ENCODE data around the gene AGRP.

Gene AGRP

GRCh38 chr16:67441907-67442306 is 41.4 kb downstream of the AGRP start:
- Histone ChIP-seq H3K9me3 (ENCODE audit: control insufficient read depth in 5 of 5, low read length in 5 of 5) (no peaks in the 10 kb centered on the region), H3K4me1 (ENCODE audit: control insufficient read depth in 5 of 5, insufficient read depth in 5 of 5, low read length in 5 of 5) (peaks cover 17 to 58% (median 48%) of the 10 kb centered on the region in 5 donors), H3K36me3 (ENCODE audit: control insufficient read depth in 5 of 5, insufficient read depth in 5 of 5, low read length in 5 of 5) (peaks cover 0 to 87% (median 53%) of the 10 kb centered on the region in 5 donors), H3K9ac (ENCODE audit: low read length in 5 of 5) (no peak overlapping the region), H3K4me3 (ENCODE audit: low read depth in 1 of 5, low read length in 5 of 5) (no peak overlapping the region), H3K27ac (ENCODE audit: low read depth, low read length) (no peak overlapping the region), H3K27me3 (ENCODE audit: control insufficient read depth in 5 of 5, insufficient read depth in 4 of 5, low read length in 5 of 5) (no peaks in the 10 kb centered on the region)

GRCh38 chr16:67441271-67441753 is 42.0 kb downstream of the AGRP start:
- Histone ChIP-seq H3K27ac (ENCODE audit: low read depth, low read length) (no peak overlapping the region), H3K27me3 (ENCODE audit: control insufficient read depth in 5 of 5, insufficient read depth in 4 of 5, low read length in 5 of 5) (no peaks in the 10 kb centered on the region), H3K36me3 (ENCODE audit: control insufficient read depth in 5 of 5, insufficient read depth in 5 of 5, low read length in 5 of 5) (peaks cover 0 to 89% (median 58%) of the 10 kb centered on the region in 5 donors), H3K9ac (ENCODE audit: low read length in 5 of 5) (no peak overlapping the region), H3K4me1 (ENCODE audit: control insufficient read depth in 5 of 5, insufficient read depth in 5 of 5, low read length in 5 of 5) (peaks cover 13 to 52% (median 42%) of the 10 kb centered on the region in 5 donors), H3K4me3 (ENCODE audit: low read depth in 1 of 5, low read length in 5 of 5) (no peak overlapping the region), H3K9me3 (ENCODE audit: control insufficient read depth in 5 of 5, low read length in 5 of 5) (no peaks in the 10 kb centered on the region)

GRCh38 chr16:67438824-67439393 is 44.4 kb downstream of the AGRP start:
- H3K9me3 ChIP-seq (ENCODE audit: control insufficient read depth in 5 of 5, low read length in 5 of 5), result no peaks in the 10 kb centered on the region
- peaks cover 6 to 35% (median 22%) of the 10 kb centered on the region in 5 donors for H3K4me1 ChIP-seq (ENCODE audit: control insufficient read depth in 5 of 5, insufficient read depth in 5 of 5, low read length in 5 of 5)
- H3K27me3 ChIP-seq (ENCODE audit: control insufficient read depth in 5 of 5, insufficient read depth in 4 of 5, low read length in 5 of 5), result no peaks in the 10 kb centered on the region
- peaks cover 0 to 76% (median 54%) of the 10 kb centered on the region in 5 donors for H3K36me3 ChIP-seq (ENCODE audit: control insufficient read depth in 5 of 5, insufficient read depth in 5 of 5, low read length in 5 of 5)
- H3K27ac ChIP-seq (ENCODE audit: low read depth, low read length), result no peak overlapping the region
- no peak overlapping the region for H3K9ac ChIP-seq (ENCODE audit: low read length in 5 of 5)
- H3K4me3 ChIP-seq (ENCODE audit: low read depth in 1 of 5, low read length in 5 of 5), result no peak overlapping the region

GRCh38 chr16:67438098-67438791 is 45.1 kb downstream of the AGRP start:
- Histone ChIP-seq H3K36me3 (ENCODE audit: control insufficient read depth in 5 of 5, insufficient read depth in 5 of 5, low read length in 5 of 5) (peaks cover 0 to 71% (median 51%) of the 10 kb centered on the region in 5 donors), H3K4me1 (ENCODE audit: control insufficient read depth in 5 of 5, insufficient read depth in 5 of 5, low read length in 5 of 5) (peaks cover 4 to 28% (median 15%) of the 10 kb centered on the region in 5 donors)

GRCh38 chr16:67437513-67437912 is 45.8 kb downstream of the AGRP start:
- Histone ChIP-seq H3K4me3 (ENCODE audit: low read depth in 1 of 5, low read length in 5 of 5) (no peak overlapping the region), H3K4me1 (ENCODE audit: control insufficient read depth in 5 of 5, insufficient read depth in 5 of 5, low read length in 5 of 5) (peaks cover under 1 to 21% (median 8%) of the 10 kb centered on the region in 5 donors), H3K27me3 (ENCODE audit: control insufficient read depth in 5 of 5, insufficient read depth in 4 of 5, low read length in 5 of 5) (peaks cover 0 to 2% (median 0%) of the 10 kb centered on the region in 5 donors), H3K9me3 (ENCODE audit: control insufficient read depth in 5 of 5, low read length in 5 of 5) (no peaks in the 10 kb centered on the region), H3K36me3 (ENCODE audit: control insufficient read depth in 5 of 5, insufficient read depth in 5 of 5, low read length in 5 of 5) (peaks cover 0 to 64% (median 48%) of the 10 kb centered on the region in 5 donors), H3K9ac (ENCODE audit: low read length in 5 of 5) (no peak overlapping the region), H3K27ac (ENCODE audit: low read depth, low read length) (no peak overlapping the region)

More at GRCh38 chr16:67438098-67438791, 45.1 kb downstream of the AGRP start:
- Histone ChIP-seq H3K27ac (ENCODE audit: low read depth, low read length) (no peak overlapping the region), H3K27me3 (ENCODE audit: control insufficient read depth in 5 of 5, insufficient read depth in 4 of 5, low read length in 5 of 5) (no peaks in the 10 kb centered on the region), H3K9me3 (ENCODE audit: control insufficient read depth in 5 of 5, low read length in 5 of 5) (no peaks in the 10 kb centered on the region), H3K9ac (ENCODE audit: low read length in 5 of 5) (no peak overlapping the region), H3K4me3 (ENCODE audit: low read depth in 1 of 5, low read length in 5 of 5) (no peak overlapping the region)

GRCh38 chr16:67436640-67437193 is 46.6 kb downstream of the AGRP start:
- H3K4me1 ChIP-seq (ENCODE audit: control insufficient read depth in 5 of 5, insufficient read depth in 5 of 5, low read length in 5 of 5), result peaks cover 1 to 15% (median 9%) of the 10 kb centered on the region in 5 donors
- no peak overlapping the region for H3K27ac ChIP-seq (ENCODE audit: low read depth, low read length)
- peaks cover 0 to 2% (median 0%) of the 10 kb centered on the region in 5 donors for H3K27me3 ChIP-seq (ENCODE audit: control insufficient read depth in 5 of 5, insufficient read depth in 4 of 5, low read length in 5 of 5)
- H3K36me3 ChIP-seq (ENCODE audit: control insufficient read depth in 5 of 5, insufficient read depth in 5 of 5, low read length in 5 of 5), result peaks cover 0 to 57% (median 44%) of the 10 kb centered on the region in 5 donors
- H3K9me3 ChIP-seq (ENCODE audit: control insufficient read depth in 5 of 5, low read length in 5 of 5), result no peaks in the 10 kb centered on the region
- no peak overlapping the region for H3K9ac ChIP-seq (ENCODE audit: low read length in 5 of 5)
- no peak overlapping the region for H3K4me3 ChIP-seq (ENCODE audit: low read depth in 1 of 5, low read length in 5 of 5)

GRCh38 chr16:67435758-67436164 is 47.6 kb downstream of the AGRP start:
- H3K4me1 ChIP-seq (ENCODE audit: control insufficient read depth in 5 of 5, insufficient read depth in 5 of 5, low read length in 5 of 5), result peaks cover 1 to 15% (median 13%) of the 10 kb centered on the region in 5 donors
- H3K27ac ChIP-seq (ENCODE audit: low read depth, low read length), result no peak overlapping the region
- no peak overlapping the region for H3K4me3 ChIP-seq (ENCODE audit: low read depth in 1 of 5, low read length in 5 of 5)
- H3K27me3 ChIP-seq (ENCODE audit: control insufficient read depth in 5 of 5, insufficient read depth in 4 of 5, low read length in 5 of 5), result peaks cover 0 to 2% (median 0%) of the 10 kb centered on the region in 5 donors
- H3K9me3 ChIP-seq (ENCODE audit: control insufficient read depth in 5 of 5, low read length in 5 of 5), result no peaks in the 10 kb centered on the region
- H3K9ac ChIP-seq (ENCODE audit: low read length in 5 of 5), result no peak overlapping the region
- peaks cover 0 to 48% (median 41%) of the 10 kb centered on the region in 5 donors for H3K36me3 ChIP-seq (ENCODE audit: control insufficient read depth in 5 of 5, insufficient read depth in 5 of 5, low read length in 5 of 5)

- no peak overlapping the region for H3K27ac ChIP-seq (ENCODE audit: low read depth, low read length)
- H3K27me3 ChIP-seq (ENCODE audit: control insufficient read depth in 5 of 5, insufficient read depth in 4 of 5, low read length in 5 of 5), result peaks cover 0 to 13% (median 5%) of the 10 kb centered on the region in 5 donors
- peaks cover 1 to 24% (median 23%) of the 10 kb centered on the region in 5 donors for H3K4me1 ChIP-seq (ENCODE audit: control insufficient read depth in 5 of 5, insufficient read depth in 5 of 5, low read length in 5 of 5)
- H3K9me3 ChIP-seq (ENCODE audit: control insufficient read depth in 5 of 5, low read length in 5 of 5), result no peaks in the 10 kb centered on the region
- no peak overlapping the region for H3K4me3 ChIP-seq (ENCODE audit: low read depth in 1 of 5, low read length in 5 of 5)
- no peak overlapping the region for H3K9ac ChIP-seq (ENCODE audit: low read length in 5 of 5)
- peaks cover 0 to 24% (median 21%) of the 10 kb centered on the region in 5 donors for H3K36me3 ChIP-seq (ENCODE audit: control insufficient read depth in 5 of 5, insufficient read depth in 5 of 5, low read length in 5 of 5)
Measured at GRCh38 chr16:67433131-67433719, 50.1 kb downstream of the AGRP start.

Measured in subcutaneous abdominal adipose tissue (tissue), 5 donors.